Rectal smooth muscle tissue (tissue), 1 donor: Measurements from ENCODE around the gene BICD1.

Experiments
- H3K27ac ChIP-seq: one replicate; pipeline ENCODE4 v1.7.0; 2013; ENCODE audit warnings: low read depth, low read length, inconsistent platforms
- H3K27me3 ChIP-seq: one replicate; pipeline ENCODE4 v1.7.0; 2013; ENCODE audit warnings: low read length; ENCODE audit not compliant: control insufficient read depth, insufficient read depth
- H3K36me3 ChIP-seq: one replicate; pipeline ENCODE4 v1.7.0; 2013; ENCODE audit warnings: low read length; ENCODE audit not compliant: control insufficient read depth, insufficient read depth
- H3K4me1 ChIP-seq: one replicate; pipeline ENCODE4 v1.7.0; 2013; ENCODE audit warnings: low read length; ENCODE audit not compliant: control insufficient read depth, insufficient read depth
- H3K4me3 ChIP-seq: one replicate; pipeline ENCODE4 v1.7.0; 2013; ENCODE audit warnings: low read length
- H3K9ac ChIP-seq: one replicate; pipeline ENCODE4 v1.7.0; 2013; ENCODE audit warnings: low read length

Gene BICD1

DNA sequence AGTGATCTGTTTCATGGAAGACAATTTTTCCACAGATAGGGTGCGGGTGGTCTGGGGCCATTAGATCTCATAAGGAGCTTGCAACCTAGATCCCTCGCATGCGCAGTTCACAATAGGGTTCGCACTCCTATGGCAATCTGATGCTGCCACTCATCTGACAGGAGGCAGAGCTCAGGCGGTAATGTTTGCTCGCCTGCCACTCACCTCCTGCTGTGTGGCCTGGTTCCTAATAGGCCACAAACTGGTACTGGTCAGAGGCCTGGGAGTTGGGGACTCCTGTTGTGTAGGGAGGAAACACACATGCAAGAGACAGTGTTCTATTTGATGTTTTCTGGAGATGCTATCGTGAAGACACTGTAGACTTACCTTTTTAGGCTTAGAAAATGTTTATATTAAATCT is 215.7 kb downstream of the BICD1 start:
- Histone ChIP-seq H3K27ac (no peak overlapping the region), H3K4me1 (no peaks in the 10 kb centered on the region), H3K4me3 (no peak overlapping the region), H3K27me3 (no peaks in the 10 kb centered on the region), H3K9ac (no peak overlapping the region), H3K36me3 (no peaks in the 10 kb centered on the region)

- H3K36me3 ChIP-seq = peaks cover 2% of the 10 kb centered on the region
- no peaks in the 10 kb centered on the region for H3K27me3 ChIP-seq
- H3K9ac ChIP-seq = no peak overlapping the region
- H3K4me3 ChIP-seq = no peak overlapping the region
- H3K27ac ChIP-seq = no peak overlapping the region
- H3K4me1 ChIP-seq = no peaks in the 10 kb centered on the region
Measured at GRCh38 chr12:32331133-32331532, 224.5 kb downstream of the BICD1 start.

DNA sequence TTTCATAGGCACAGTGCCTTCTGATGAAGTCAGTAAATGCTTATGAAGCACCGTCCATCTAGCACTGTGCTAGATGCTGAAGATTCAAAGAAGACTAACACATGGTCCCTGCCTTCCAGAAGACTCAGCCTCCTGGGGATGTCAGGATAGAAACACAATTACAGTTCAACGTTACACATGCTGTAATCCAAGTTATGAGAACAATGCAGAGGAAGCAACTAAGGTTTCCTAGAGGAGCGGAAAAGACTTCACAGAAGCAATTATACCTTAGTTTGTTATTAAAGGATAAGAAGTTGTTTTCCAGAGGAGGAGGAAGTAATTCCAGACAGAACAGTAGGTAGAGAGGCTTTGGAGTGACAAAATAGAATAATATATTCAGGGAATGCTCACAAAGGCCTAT is 225.8 kb downstream of the BICD1 start:
- Histone ChIP-seq H3K4me1 (no peaks in the 10 kb centered on the region), H3K9ac (no peak overlapping the region), H3K4me3 (no peak overlapping the region), H3K36me3 (peaks cover 2% of the 10 kb centered on the region), H3K27ac (no peak overlapping the region), H3K27me3 (no peaks in the 10 kb centered on the region)

DNA sequence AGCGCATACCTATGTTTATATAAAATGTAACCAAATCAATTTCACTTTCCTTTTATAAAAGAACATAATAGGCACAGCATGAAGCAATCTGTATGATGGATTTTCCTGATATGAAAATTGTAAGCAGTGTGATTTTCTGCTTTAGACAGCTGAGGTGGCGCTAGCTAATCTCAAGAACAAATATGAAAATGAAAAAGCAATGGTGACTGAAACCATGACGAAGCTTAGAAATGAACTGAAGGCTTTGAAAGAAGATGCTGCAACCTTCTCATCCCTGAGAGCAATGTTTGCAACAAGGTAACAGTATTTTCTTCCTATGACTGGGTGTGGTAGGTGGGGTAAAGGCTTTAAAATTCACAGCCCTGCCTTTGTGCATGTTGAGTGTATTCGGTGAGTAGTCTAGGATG is 227.7 kb downstream of the BICD1 start:
- Histone ChIP-seq H3K27me3 (no peaks in the 10 kb centered on the region), H3K4me3 (no peak overlapping the region), H3K36me3 (no peaks in the 10 kb centered on the region), H3K27ac (no peak overlapping the region), H3K9ac (no peak overlapping the region), H3K4me1 (no peaks in the 10 kb centered on the region)

DNA sequence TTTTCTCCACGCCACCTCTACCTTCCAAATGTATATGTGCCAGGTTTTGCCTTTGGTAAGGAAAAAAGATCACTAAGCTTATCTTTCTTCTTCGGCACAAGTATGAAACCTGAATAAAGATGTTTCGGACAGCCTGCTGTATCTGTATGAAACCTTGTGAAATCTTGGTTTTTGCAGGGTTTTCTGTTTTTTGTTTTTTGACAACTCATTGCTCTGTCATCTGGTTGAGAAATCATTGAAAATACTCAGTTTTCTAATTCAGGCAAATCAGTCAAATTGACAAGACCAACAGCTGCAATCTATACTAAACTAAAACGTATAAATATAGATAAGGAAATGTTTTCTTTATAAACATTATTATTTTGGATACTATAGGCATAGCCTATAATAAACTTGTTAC is 229.6 kb downstream of the BICD1 start:
- H3K4me1 ChIP-seq = no peaks in the 10 kb centered on the region
- no peak overlapping the region for H3K9ac ChIP-seq
- H3K4me3 ChIP-seq = no peak overlapping the region
- H3K27ac ChIP-seq = no peak overlapping the region
- no peaks in the 10 kb centered on the region for H3K27me3 ChIP-seq
- H3K36me3 ChIP-seq = no peaks in the 10 kb centered on the region

- no peak overlapping the region for H3K27ac ChIP-seq
- no peak overlapping the region for H3K4me3 ChIP-seq
- no peak overlapping the region for H3K9ac ChIP-seq
- no peaks in the 10 kb centered on the region for H3K4me1 ChIP-seq
- no peaks in the 10 kb centered on the region for H3K36me3 ChIP-seq
- H3K27me3 ChIP-seq = no peaks in the 10 kb centered on the region
Measured at GRCh38 chr12:32343496-32343895, 236.8 kb downstream of the BICD1 start.

DNA sequence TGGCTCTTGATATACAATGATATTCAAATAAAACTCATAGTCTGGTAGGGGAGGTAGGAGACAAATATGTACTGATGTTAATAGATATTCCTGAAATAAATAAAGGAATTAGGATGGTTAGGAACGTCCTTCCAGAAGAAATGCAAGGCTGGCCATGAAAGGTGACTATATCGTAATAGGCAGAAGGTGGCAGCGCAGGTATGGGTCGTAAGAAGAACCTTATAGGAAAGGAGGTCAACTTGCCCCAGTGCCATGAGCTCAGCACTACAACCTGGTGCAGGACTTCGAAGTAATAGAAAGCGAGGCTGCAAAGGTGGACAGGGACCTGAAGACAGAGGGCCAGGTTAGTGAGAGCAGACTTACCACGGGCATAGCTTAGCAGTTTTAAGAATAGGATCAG is 237.4 kb downstream of the BICD1 start:
- no peaks in the 10 kb centered on the region for H3K27me3 ChIP-seq
- H3K9ac ChIP-seq = no peak overlapping the region
- no peaks in the 10 kb centered on the region for H3K36me3 ChIP-seq
- H3K27ac ChIP-seq = no peak overlapping the region
- H3K4me1 ChIP-seq = no peaks in the 10 kb centered on the region
- H3K4me3 ChIP-seq = no peak overlapping the region

DNA sequence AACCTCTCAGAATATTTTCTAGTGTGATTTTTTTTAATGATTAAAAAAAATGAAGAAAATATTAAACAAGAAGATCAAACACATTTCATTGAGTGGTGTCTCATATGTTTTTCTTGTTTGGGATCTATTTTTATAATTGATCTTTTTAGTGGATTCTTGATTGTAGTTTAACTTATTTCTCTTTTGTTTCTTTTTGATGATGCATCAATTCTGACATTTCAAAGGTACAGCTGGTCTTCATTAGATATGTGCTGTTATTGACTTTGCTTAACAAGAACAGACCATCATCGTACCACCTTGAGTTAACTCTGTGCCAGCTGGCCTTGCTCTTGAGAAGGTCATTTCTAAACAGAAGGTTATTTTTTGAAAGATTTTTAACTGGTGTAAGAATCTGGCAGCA is 246.9 kb downstream of the BICD1 start:
- H3K4me3 ChIP-seq = no peak overlapping the region
- H3K36me3 ChIP-seq = no peaks in the 10 kb centered on the region
- no peaks in the 10 kb centered on the region for H3K4me1 ChIP-seq
- no peak overlapping the region for H3K9ac ChIP-seq
- H3K27ac ChIP-seq = no peak overlapping the region
- H3K27me3 ChIP-seq = no peaks in the 10 kb centered on the region

DNA sequence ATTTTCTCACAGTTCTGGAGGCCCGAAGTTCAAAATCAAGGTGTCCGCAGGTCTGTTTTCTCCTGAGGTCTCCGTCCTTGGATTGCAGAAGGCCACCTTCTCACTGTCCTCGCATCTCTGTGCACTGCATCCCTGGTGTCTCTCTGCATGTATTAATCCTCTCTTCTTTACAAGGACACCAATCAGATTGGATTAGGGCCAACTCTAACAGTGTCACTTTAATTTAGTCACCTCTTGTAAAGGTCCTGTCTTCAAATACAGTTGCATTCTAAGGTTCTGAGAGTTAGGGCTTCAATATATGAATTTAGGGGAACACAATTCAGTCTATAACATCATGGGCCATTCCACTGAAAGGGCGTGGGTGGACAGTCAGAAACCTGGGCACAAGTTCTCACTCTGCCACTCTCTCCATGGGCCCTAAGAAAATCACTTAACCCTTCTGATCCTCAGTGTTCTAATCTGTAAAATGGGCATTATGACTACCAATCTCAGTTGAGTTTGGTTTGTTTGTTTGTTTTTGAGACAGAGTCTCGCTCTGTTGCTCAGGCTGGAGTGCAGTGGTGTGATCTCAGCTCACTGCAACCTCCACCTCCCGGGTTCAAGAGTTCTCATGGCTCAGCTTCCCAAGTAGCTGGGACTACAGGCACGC is 251.1 kb downstream of the BICD1 start:
- Histone ChIP-seq H3K36me3 (no peaks in the 10 kb centered on the region), H3K4me3 (no peak overlapping the region), H3K27me3 (no peaks in the 10 kb centered on the region), H3K4me1 (no peaks in the 10 kb centered on the region), H3K9ac (no peak overlapping the region), H3K27ac (no peak overlapping the region)

GRCh38 chr12:32360956-32361355 is 254.3 kb downstream of the BICD1 start:
- Histone ChIP-seq H3K4me3 (no peak overlapping the region), H3K4me1 (no peaks in the 10 kb centered on the region), H3K27ac (no peak overlapping the region), H3K9ac (no peak overlapping the region), H3K36me3 (no peaks in the 10 kb centered on the region), H3K27me3 (no peaks in the 10 kb centered on the region)

DNA sequence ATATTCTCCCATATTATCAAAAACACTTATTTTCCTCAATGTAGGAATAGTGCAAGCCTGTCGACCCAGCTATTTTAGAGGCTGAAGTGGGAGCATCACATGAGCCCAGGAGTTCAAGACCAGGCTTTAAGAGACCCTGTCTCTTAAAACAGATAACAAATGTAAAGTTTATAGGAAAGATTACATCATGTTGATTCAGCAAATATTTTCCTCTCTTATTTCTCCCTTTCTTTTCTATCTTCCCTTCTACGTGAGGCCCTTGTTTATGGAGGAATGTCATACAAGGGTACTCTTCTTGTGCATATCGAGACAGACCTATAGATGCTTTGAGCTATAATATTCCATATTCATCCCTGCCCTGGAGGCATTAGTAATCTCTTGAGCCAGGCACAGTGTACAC is 256.2 kb downstream of the BICD1 start:
- Histone ChIP-seq H3K27ac (no peak overlapping the region), H3K4me3 (no peak overlapping the region), H3K9ac (no peak overlapping the region), H3K4me1 (no peaks in the 10 kb centered on the region), H3K27me3 (no peaks in the 10 kb centered on the region), H3K36me3 (no peaks in the 10 kb centered on the region)

DNA sequence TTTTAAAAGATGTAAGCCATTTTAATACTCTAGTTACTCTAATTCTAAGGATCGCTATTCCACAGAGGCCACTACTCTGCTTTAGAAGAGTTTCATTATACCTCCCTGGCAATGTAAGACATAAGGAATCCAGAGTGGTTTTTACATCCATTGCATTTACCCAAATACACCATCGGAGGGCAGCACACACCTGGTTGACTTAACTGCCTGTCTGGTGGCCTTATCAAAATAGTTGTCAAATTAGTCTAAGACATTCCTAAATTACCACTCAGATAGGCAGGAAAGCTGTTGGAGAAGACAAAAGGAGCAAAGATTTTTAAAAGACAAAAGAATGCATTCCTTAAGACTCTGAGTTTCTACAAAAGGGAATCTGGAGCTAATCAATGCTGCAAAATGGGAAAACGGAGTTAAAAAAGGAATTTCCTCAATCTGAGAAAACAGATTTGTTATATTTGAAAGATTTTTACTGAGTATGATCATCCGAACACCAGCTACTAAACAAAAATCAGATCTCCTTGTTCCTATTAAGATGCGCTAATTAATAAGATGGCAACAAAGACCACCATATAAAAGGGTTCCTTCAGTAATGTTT is 258.9 kb downstream of the BICD1 start:
- Histone ChIP-seq H3K36me3 (no peaks in the 10 kb centered on the region), H3K4me3 (no peak overlapping the region), H3K27ac (no peak overlapping the region), H3K4me1 (no peaks in the 10 kb centered on the region), H3K9ac (no peak overlapping the region), H3K27me3 (no peaks in the 10 kb centered on the region)

- H3K4me1 ChIP-seq = no peaks in the 10 kb centered on the region
- no peak overlapping the region for H3K9ac ChIP-seq
- H3K27me3 ChIP-seq = no peaks in the 10 kb centered on the region
- no peaks in the 10 kb centered on the region for H3K36me3 ChIP-seq
- no peak overlapping the region for H3K27ac ChIP-seq
- H3K4me3 ChIP-seq = no peak overlapping the region
Measured at GRCh38 chr12:32366714-32367113, 260.1 kb downstream of the BICD1 start.
